Measurements from ENCODE around the gene PRIM2. TPM values are rescaled to one million over a fixed set of nuclear protein-coding genes. Genes with fewer than 3 reads are reported as not detected.
"Not testable (repeated sequence)": the region's sequence is repeated elsewhere in the genome, so short reads cannot be mapped to it uniquely, and the experiment has no call there.

The PRIM2 gene
- total RNA-seq, 2 donors from 2014 or later = 42.7 to 49.1 TPM

- no peaks in the 10 kb centered on the region for H3K36me3 Mint-ChIP-seq (ENCODE audit: low read depth)
- no peak overlapping the region for H3K27ac Mint-ChIP-seq
- H3K27me3 Mint-ChIP-seq = peaks cover 3% of the 10 kb centered on the region
- H3K9me3 Mint-ChIP-seq = no peaks in the 10 kb centered on the region
- no peaks in the 10 kb centered on the region for H3K4me1 Mint-ChIP-seq
- no peak for ATAC-seq (replicated peaks)
- H3K4me3 Mint-ChIP-seq = no peak overlapping the region
These were observed 15.7 kb upstream of the PRIM2 start for GRCh38 chr6:57301757-57302156.

GRCh38 chr6:57302477-57302876 is 15.0 kb upstream of the PRIM2 start:
- no peaks in the 10 kb centered on the region for H3K36me3 Mint-ChIP-seq (ENCODE audit: low read depth)
- no peak overlapping the region for H3K27ac Mint-ChIP-seq
- peaks cover 4% of the 10 kb centered on the region for H3K27me3 Mint-ChIP-seq
- H3K9me3 Mint-ChIP-seq = no peaks in the 10 kb centered on the region
- H3K4me1 Mint-ChIP-seq = no peaks in the 10 kb centered on the region
- no peak overlapping the region for H3K4me3 Mint-ChIP-seq
- no peak for ATAC-seq (replicated peaks)

- no peak for ATAC-seq (replicated peaks)
- no peaks in the 10 kb centered on the region for H3K4me1 Mint-ChIP-seq
- no peak overlapping the region for H3K4me3 Mint-ChIP-seq
- H3K9me3 Mint-ChIP-seq = no peaks in the 10 kb centered on the region
- H3K36me3 Mint-ChIP-seq (ENCODE audit: low read depth) = no peaks in the 10 kb centered on the region
- H3K27me3 Mint-ChIP-seq = peaks cover 7% of the 10 kb centered on the region
- H3K27ac Mint-ChIP-seq = no peak overlapping the region
These were observed 13.3 kb upstream of the PRIM2 start for GRCh38 chr6:57303931-57304681.

- no peak for ATAC-seq (replicated peaks)
- no peaks in the 10 kb centered on the region for H3K9me3 Mint-ChIP-seq
- H3K27ac Mint-ChIP-seq = no peak overlapping the region
- no peaks in the 10 kb centered on the region for H3K4me1 Mint-ChIP-seq
- H3K4me3 Mint-ChIP-seq = no peak overlapping the region
- H3K27me3 Mint-ChIP-seq = peaks cover 7% of the 10 kb centered on the region
- no peaks in the 10 kb centered on the region for H3K36me3 Mint-ChIP-seq (ENCODE audit: low read depth)
These were observed 12.3 kb upstream of the PRIM2 start for GRCh38 chr6:57305107-57305506.

GRCh38 chr6:57305761-57306160 is 11.7 kb upstream of the PRIM2 start:
- Mint-ChIP-seq H3K27me3 (peaks cover 7% of the 10 kb centered on the region), H3K9me3 (no peaks in the 10 kb centered on the region), H3K4me1 (no peaks in the 10 kb centered on the region), H3K27ac (no peak overlapping the region), H3K36me3 (ENCODE audit: low read depth) (no peaks in the 10 kb centered on the region), H3K4me3 (no peak overlapping the region)
- ATAC-seq (replicated peaks) = no peak

- Mint-ChIP-seq H3K27ac (no peak overlapping the region), H3K4me3 (no peak overlapping the region), H3K4me1 (no peaks in the 10 kb centered on the region), H3K9me3 (no peaks in the 10 kb centered on the region), H3K27me3 (peaks cover 7% of the 10 kb centered on the region), H3K36me3 (ENCODE audit: low read depth) (no peaks in the 10 kb centered on the region)
- ATAC-seq (replicated peaks) = no peak
These were observed 11.2 kb upstream of the PRIM2 start for GRCh38 chr6:57306273-57306672.

- Mint-ChIP-seq H3K4me3 (no peak overlapping the region), H3K27me3 (peaks cover 7% of the 10 kb centered on the region), H3K27ac (no peak overlapping the region), H3K4me1 (no peaks in the 10 kb centered on the region), H3K9me3 (no peaks in the 10 kb centered on the region), H3K36me3 (ENCODE audit: low read depth) (no peaks in the 10 kb centered on the region)
- ATAC-seq (replicated peaks) = no peak
These were observed 9.6 kb upstream of the PRIM2 start for GRCh38 chr6:57307850-57308249.

- peaks cover 10% of the 10 kb centered on the region for H3K27me3 Mint-ChIP-seq
- H3K4me3 Mint-ChIP-seq; H3K27ac Mint-ChIP-seq; ATAC-seq (replicated peaks); H3K4me1 Mint-ChIP-seq; H3K9me3 Mint-ChIP-seq; H3K36me3 Mint-ChIP-seq (ENCODE audit: low read depth): not testable (repeated sequence)
These were observed 8.7 kb upstream of the PRIM2 start for GRCh38 chr6:57308755-57309154.

- H3K4me1 Mint-ChIP-seq; H3K27ac Mint-ChIP-seq; ATAC-seq (replicated peaks): not testable (repeated sequence)
These were observed 7.2 kb upstream of the PRIM2 start for GRCh38 chr6:57310095-57310816.

GRCh38 chr6:57310817-57311157 is 6.6 kb upstream of the PRIM2 start:
- Mint-ChIP-seq H3K4me3 (no peak overlapping the region), H3K4me1 (no peaks in the 10 kb centered on the region), H3K36me3 (ENCODE audit: low read depth) (no peaks in the 10 kb centered on the region), H3K27me3 (peaks cover 10% of the 10 kb centered on the region), H3K27ac (no peak overlapping the region), H3K9me3 (no peaks in the 10 kb centered on the region)
- no peak for ATAC-seq (replicated peaks)

More at GRCh38 chr6:57310095-57310816, 7.2 kb upstream of the PRIM2 start:
- peaks cover 10% of the 10 kb centered on the region for H3K27me3 Mint-ChIP-seq
- not testable (repeated sequence) for H3K4me3 Mint-ChIP-seq; H3K36me3 Mint-ChIP-seq (ENCODE audit: low read depth); H3K9me3 Mint-ChIP-seq

- not testable (repeated sequence) for H3K36me3 Mint-ChIP-seq (ENCODE audit: low read depth); H3K27me3 Mint-ChIP-seq; H3K4me3 Mint-ChIP-seq; ATAC-seq (replicated peaks); H3K4me1 Mint-ChIP-seq; H3K9me3 Mint-ChIP-seq; H3K27ac Mint-ChIP-seq
These were observed 6.0 kb upstream of the PRIM2 start for GRCh38 chr6:57311300-57312003.

GRCh38 chr6:57312004-57312345 is 5.5 kb upstream of the PRIM2 start:
- H3K27me3 Mint-ChIP-seq = peaks cover 7% of the 10 kb centered on the region
- H3K36me3 Mint-ChIP-seq (ENCODE audit: low read depth) = no peaks in the 10 kb centered on the region
- H3K4me3 Mint-ChIP-seq = no peak overlapping the region
- no peak overlapping the region for H3K27ac Mint-ChIP-seq
- H3K4me1 Mint-ChIP-seq = no peaks in the 10 kb centered on the region
- ATAC-seq (replicated peaks) = no peak
- no peaks in the 10 kb centered on the region for H3K9me3 Mint-ChIP-seq

GRCh38 chr6:57313009-57313408 is 4.4 kb upstream of the PRIM2 start:
- Mint-ChIP-seq H3K27me3 (peaks cover 3% of the 10 kb centered on the region), H3K36me3 (ENCODE audit: low read depth) (peaks cover 8% of the 10 kb centered on the region), H3K4me1 (peaks cover 5% of the 10 kb centered on the region), H3K27ac (no peak overlapping the region), H3K4me3 (no peak overlapping the region), H3K9me3 (no peaks in the 10 kb centered on the region)
- ATAC-seq (replicated peaks) = no peak

GRCh38 chr6:57313711-57314471 is 3.5 kb upstream of the PRIM2 start:
- Mint-ChIP-seq H3K4me1 (peaks cover 7% of the 10 kb centered on the region), H3K27me3 (peaks cover 3% of the 10 kb centered on the region), H3K27ac (no peak overlapping the region), H3K9me3 (no peaks in the 10 kb centered on the region), H3K36me3 (ENCODE audit: low read depth) (peaks cover 16% of the 10 kb centered on the region), H3K4me3 (no peak overlapping the region)
- no peak for ATAC-seq (replicated peaks)
